Measurements from ENCODE around the gene ATP6AP2.

The ATP6AP2 gene

GRCh38 chrX:40623139-40623536 lies 42.4 kb downstream of the ATP6AP2 start, which contains the start of gene MPC1L:
Gene MPC1L (plus strand): TSS chrX:40623428. CDS start chrX:40623566, 138 bp downstream.
- TF ChIP-seq CTCF (IDR thresholded peaks at IDR 0.05; ENCODE audit: extremely low read depth, insufficient read depth, missing control alignments) = no peak
- in situ Hi-C loops (cut with MboI; ENCODE audit: low pct_unique_long_range_greater_than_20kb, low sequenced_read_pairs, unreplicated experiment) = no loop called here
- no peak for DNase-seq (ENCODE audit: low spot score)

GRCh38 chrX:40623665-40624064 lies 42.9 kb downstream of the ATP6AP2 start:
- no peak for TF ChIP-seq CTCF (IDR thresholded peaks at IDR 0.05; ENCODE audit: extremely low read depth, insufficient read depth, missing control alignments)

GRCh38 chrX:40625294-40625693 lies 44.5 kb downstream of the ATP6AP2 start:
- in situ Hi-C loops (cut with MboI; ENCODE audit: low pct_unique_long_range_greater_than_20kb, low sequenced_read_pairs, unreplicated experiment) = no loop called here

More at GRCh38 chrX:40623665-40624064, 42.9 kb downstream of the ATP6AP2 start:
- in situ Hi-C loops (cut with MboI; ENCODE audit: low pct_unique_long_range_greater_than_20kb, low sequenced_read_pairs, unreplicated experiment) = no loop called here
- no peak for DNase-seq (ENCODE audit: low spot score)

GRCh38 chrX:40628506-40628905 lies 47.7 kb downstream of the ATP6AP2 start:
- DNase-seq (ENCODE audit: low spot score) = no peak
- in situ Hi-C loops (cut with MboI; ENCODE audit: low pct_unique_long_range_greater_than_20kb, low sequenced_read_pairs, unreplicated experiment) = no loop called here
- no peak for TF ChIP-seq CTCF (IDR thresholded peaks at IDR 0.05; ENCODE audit: extremely low read depth, insufficient read depth, missing control alignments)

More at GRCh38 chrX:40625294-40625693, 44.5 kb downstream of the ATP6AP2 start:
- DNase-seq (ENCODE audit: low spot score) = no peak
- no peak for TF ChIP-seq CTCF (IDR thresholded peaks at IDR 0.05; ENCODE audit: extremely low read depth, insufficient read depth, missing control alignments)

- DNase-seq (ENCODE audit: low spot score) = no peak
- in situ Hi-C loops (cut with MboI; ENCODE audit: low pct_unique_long_range_greater_than_20kb, low sequenced_read_pairs, unreplicated experiment) = no loop called here
- TF ChIP-seq CTCF (IDR thresholded peaks at IDR 0.05; ENCODE audit: extremely low read depth, insufficient read depth, missing control alignments) = no peak
These were observed 51.4 kb downstream of the ATP6AP2 start for GRCh38 chrX:40632199-40632598.

GRCh38 chrX:40637687-40638086 lies 56.9 kb downstream of the ATP6AP2 start:
- no peak for TF ChIP-seq CTCF (IDR thresholded peaks at IDR 0.05; ENCODE audit: extremely low read depth, insufficient read depth, missing control alignments)
- in situ Hi-C loops (cut with MboI; ENCODE audit: low pct_unique_long_range_greater_than_20kb, low sequenced_read_pairs, unreplicated experiment) = no loop called here
- DNase-seq (ENCODE audit: low spot score) = no peak

GRCh38 chrX:40644176-40644575 lies 63.4 kb downstream of the ATP6AP2 start:
- in situ Hi-C loops (cut with MboI; ENCODE audit: low pct_unique_long_range_greater_than_20kb, low sequenced_read_pairs, unreplicated experiment) = no loop called here
- no peak for DNase-seq (ENCODE audit: low spot score)
- no peak for TF ChIP-seq CTCF (IDR thresholded peaks at IDR 0.05; ENCODE audit: extremely low read depth, insufficient read depth, missing control alignments)

Data from GM13977 (cell line).